IMR-90 (cell line): ENCODE results near the gene CSAG2. TPM values are rescaled to one million over a fixed set of nuclear protein-coding genes. Genes with fewer than 3 reads are reported as not detected.
"Not testable (repeated sequence)": the region's sequence is repeated elsewhere in the genome, so short reads cannot be mapped to it uniquely, and the experiment has no call there.

ENCODE experiments used
- ATAC-seq: fragments of 200-7000 bp; cut with Tn5 transposase; 2 replicates; pipeline ENCODE4 v1.9.1; 2020; ENCODE audit warnings: low read depth, mild to moderate bottlenecking, moderate library complexity
- BruUV-seq: library from RNA; stranded (reverse); fragments of 400-500 nt; replicated peaks from 2 replicates; lab custom pipeline; 2021; lab: Mats Ljungman, UMichigan
- CTCF ChIA-PET: fragments of 300-600 bp; formaldehyde crosslinking; extraction: SDS; loops from one replicate; lab custom pipeline; 2021; ENCODE audit warnings: antibody characterized with exemption; lab: Yijun Ruan, JAX
- POLR2A ChIA-PET: fragments of 300-600 bp; sonication (Branson Sonifier 250); formaldehyde crosslinking; loops from one replicate; lab custom pipeline; 2022; ENCODE audit warnings: antibody characterized with exemption; ENCODE audit not compliant: unreplicated experiment; lab: Charles Lee
- DNase-seq: peaks from one replicate; pipeline ENCODE4 v3.0.0; 2013
- H2AFZ ChIP-seq: replicated peaks from 2 replicates; pipeline ENCODE3; 2013; ENCODE audit warnings: low read length, mild to moderate bottlenecking; ENCODE audit not compliant: poor library complexity
- H2AK5ac ChIP-seq: 2 replicates; pipeline ENCODE4 v1.6.1; 2013; ENCODE audit warnings: low read depth, low read length, inconsistent platforms
- H2AK9ac ChIP-seq: replicated peaks from 2 replicates; pipeline ENCODE3; 2013; ENCODE audit warnings: mild to moderate bottlenecking, low read depth, low read length, moderate library complexity; ENCODE audit not compliant: poor library complexity
- H2BK120ac ChIP-seq: 2 replicates; pipeline ENCODE4 v1.6.1; 2013; ENCODE audit warnings: low read depth, low read length, inconsistent platforms
- H2BK15ac ChIP-seq: 3 replicates; pipeline ENCODE4 v1.6.1; 2013; ENCODE audit warnings: low read depth, low read length, inconsistent platforms
- H2BK20ac ChIP-seq: 2 replicates; pipeline ENCODE4 v1.6.1; 2013; ENCODE audit warnings: low read depth, mild to moderate bottlenecking, inconsistent platforms, low read length, moderate library complexity
- H2BK5ac ChIP-seq: 2 replicates; pipeline ENCODE4 v1.6.1; 2013; ENCODE audit warnings: mild to moderate bottlenecking, low read depth, low read length, inconsistent platforms; ENCODE audit not compliant: poor library complexity, severe bottlenecking
- H3K14ac ChIP-seq: replicated peaks from 2 replicates; pipeline ENCODE4 v1.6.1; 2013; ENCODE audit warnings: low read depth, low read length, inconsistent platforms
- H3K18ac ChIP-seq: 2 replicates; pipeline ENCODE4 v1.6.1; 2013; ENCODE audit warnings: low read depth, low read length, control low read depth
- H3K23ac ChIP-seq: 2 replicates; pipeline ENCODE4 v1.6.1; 2013; ENCODE audit warnings: low read depth, low read length, inconsistent platforms
- H3K27ac ChIP-seq: 2 replicates; pipeline ENCODE4 v1.5.1; 2013; ENCODE audit warnings: mild to moderate bottlenecking, control low read depth, low read length; ENCODE audit not compliant: insufficient read depth
- H3K27me3 ChIP-seq: 2 replicates; pipeline ENCODE4 v1.6.1; 2013; ENCODE audit warnings: low read length; ENCODE audit not compliant: control insufficient read depth, insufficient read depth
- H3K36me3 ChIP-seq: 2 replicates; pipeline ENCODE4 v1.6.1; 2013; ENCODE audit warnings: low read length, mixed read lengths; ENCODE audit not compliant: control insufficient read depth, insufficient read depth
- H3K4ac ChIP-seq: 2 replicates; pipeline ENCODE4 v1.6.1; 2013; ENCODE audit warnings: low read depth, low read length, inconsistent platforms
- H3K4me1 ChIP-seq: 2 replicates; pipeline ENCODE4 v1.6.1; 2013; ENCODE audit warnings: low read length, mixed read lengths; ENCODE audit not compliant: control insufficient read depth, insufficient read depth
- H3K4me2 ChIP-seq: 2 replicates; pipeline ENCODE4 v1.6.1; 2013; ENCODE audit warnings: low read depth, mild to moderate bottlenecking, control low read depth, low read length, moderate library complexity
- H3K4me3 ChIP-seq: 2 replicates; pipeline ENCODE4 v1.5.1; 2013; ENCODE audit warnings: low read depth, mild to moderate bottlenecking, control low read depth, low read length, moderate library complexity; ENCODE audit not compliant: insufficient read depth
- H3K56ac ChIP-seq: 2 replicates; pipeline ENCODE4 v1.6.1; 2013; ENCODE audit warnings: low read length, inconsistent platforms; ENCODE audit not compliant: insufficient read depth; ENCODE audit errors: extremely low read depth
- H3K79me1 ChIP-seq, 2 experiments: 2 replicates each; pipeline ENCODE4 v1.6.1; 2013; ENCODE audit warnings: low read length in 2 of 2, inconsistent platforms in 1 of 2, low read depth in 1 of 2
- H3K9ac ChIP-seq: 2 replicates; pipeline ENCODE4 v1.6.1; 2013; ENCODE audit warnings: low read depth, low read length, control low read depth
- H3K9me1 ChIP-seq: 2 replicates; pipeline ENCODE4 v1.6.1; 2013; ENCODE audit warnings: low read length, inconsistent platforms; ENCODE audit not compliant: insufficient read depth
- H3K9me3 ChIP-seq: 2 replicates; pipeline ENCODE4 v1.6.1; 2013; ENCODE audit warnings: low read length; ENCODE audit not compliant: control insufficient read depth, insufficient read depth
- H4K20me1 ChIP-seq: 2 replicates; pipeline ENCODE4 v1.6.1; 2013; ENCODE audit warnings: low read length, inconsistent platforms; ENCODE audit not compliant: insufficient read depth
- H4K5ac ChIP-seq: 2 replicates; pipeline ENCODE4 v1.6.1; 2013; ENCODE audit warnings: mild to moderate bottlenecking, low read depth, low read length, control low read depth
- H4K8ac ChIP-seq, 2 experiments: 2 replicates each; pipeline ENCODE4 v1.6.1; 2013; ENCODE audit warnings: low read depth in 2 of 2, low read length in 2 of 2, control low read depth in 1 of 2, inconsistent platforms in 1 of 2
- H4K91ac ChIP-seq: 2 replicates; pipeline ENCODE4 v1.6.1; 2013; ENCODE audit warnings: low read depth, low read length, inconsistent platforms; ENCODE audit not compliant: insufficient read depth
- WGBS, 2 experiments: methylation state at CpG; one replicate each; pipeline versions ENCODE4 v1.1.5 to v1.1.7; 2013; ENCODE audit warnings: missing lambda C conversion rate in 2 of 2; ENCODE audit not compliant: insufficient read length in 1 of 2; ENCODE audit errors: extremely low coverage in 2 of 2; 5-methylcytosine and 5-hydroxymethylcytosine counted together
- dilution Hi-C: fragments of 300-500 bp; cut with HindIII; formaldehyde crosslinking; loops from one replicate; pipeline ENCODE4 v1.14.3; 2018; ENCODE audit warnings: low sequenced_read_pairs; ENCODE audit not compliant: unreplicated experiment
- in situ Hi-C: fragments of 300-500 bp; cut with MboI; formaldehyde crosslinking; loops from 3 replicates; pipeline ENCODE4 v1.14.3; 2019; ENCODE audit warnings: low sequenced_read_pairs, inconsistent platforms, mixed read lengths
- intact Hi-C: fragments of 100-400 bp; cut with micrococcal nuclease; formaldehyde crosslinking; loops from 2 replicates; pipeline ENCODE4 v1.10.0; 2022
- polyA plus RNA-seq, 3 experiments: library from polyadenylated mRNA; depleted of rRNA; stranded (reverse); fragments of >200 nt; gene quantifications; 2 replicates each; pipeline ENCODE4 v1.2.3, GENCODE V29; 2012; ENCODE audit warnings: low replicate concordance in 1 of 3
- total RNA-seq: library from RNA; depleted of rRNA; stranded (reverse); fragments of >200 nt; gene quantifications from 2 replicates; pipeline ENCODE4 v1.2.3, GENCODE V29; 2012

Gene CSAG2
- total and polyA plus RNA-seq, 2 of the 4 experiments (the other 2 are of a cell fraction): not detected

DNA sequence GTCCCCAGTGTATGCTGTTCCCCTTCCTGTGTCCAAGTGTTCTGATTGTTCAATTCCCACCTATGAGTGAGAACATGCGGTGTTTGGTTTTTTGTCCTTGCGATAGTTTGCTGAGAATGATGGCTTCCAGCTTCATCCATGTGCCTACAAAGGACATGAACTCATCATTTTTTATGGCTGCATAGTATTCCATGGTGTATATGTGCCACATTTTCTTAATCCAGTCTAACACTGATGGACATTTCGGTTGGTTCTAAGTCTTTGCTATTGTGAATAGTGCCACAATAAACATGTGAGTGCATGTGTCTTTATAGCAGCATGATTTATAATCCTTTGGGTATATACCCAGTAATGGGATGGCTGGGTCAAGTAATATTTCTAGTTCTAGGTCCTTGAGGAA, 34.4 kb downstream of the CSAG2 start:
- in situ Hi-C loops, H3K27ac ChIP-seq, H2AK5ac ChIP-seq, H3K4me3 ChIP-seq, H3K79me1 ChIP-seq, BruUV-seq, H4K8ac ChIP-seq, CTCF ChIA-PET, DNase-seq, H3K18ac ChIP-seq, H3K4me1 ChIP-seq, H3K56ac ChIP-seq, H3K9me3 ChIP-seq, H3K4ac ChIP-seq, H4K20me1 ChIP-seq, H4K5ac ChIP-seq, H2BK15ac ChIP-seq, H3K14ac ChIP-seq, H3K27me3 ChIP-seq, POLR2A ChIA-PET, H2BK120ac ChIP-seq, H2AK9ac ChIP-seq, H3K9me1 ChIP-seq, H2AFZ ChIP-seq, H2BK20ac ChIP-seq, H3K9ac ChIP-seq, H3K36me3 ChIP-seq, ATAC-seq, H3K23ac ChIP-seq, H4K91ac ChIP-seq, intact Hi-C loops, H3K4me2 ChIP-seq, H2BK5ac ChIP-seq, dilution Hi-C loops: not testable (repeated sequence)
- WGBS, 2 experiments: no CpG with 5 or more reads among the region's 3 CpGs
